ENCODE results near the gene SPPL3. TPM values are rescaled to one million over a fixed set of nuclear protein-coding genes. Genes with fewer than 3 reads are reported as not detected.

The SPPL3 gene
- 30.0 TPM for total RNA-seq

GRCh38 chr12:120904197-120904773 is at the start of gene SPPL3:
Gene SPPL3 (minus strand): TSS chr12:120904358. CDS start chr12:120903867, 491 bp downstream.

GRCh38 chr12:120725659-120726509 is 178.3 kb downstream of the SPPL3 start, which contains the start of gene ACADS:
Gene ACADS (plus strand): TSS chr12:120725826. CDS start chr12:120725886, 60 bp downstream.

Other genes with a start within 250 kb of the SPPL3 start
- gene MLEC, start 217.2 kb downstream of the SPPL3 start, total RNA-seq = 87.2 TPM
- 40.7 TPM for gene UNC119B, start 193.9 kb downstream of the SPPL3 start, total RNA-seq
- gene ACADS, start 178.5 kb downstream of the SPPL3 start, total RNA-seq = 10.6 TPM
- gene HNF1A, start 74.2 kb upstream of the SPPL3 start, total RNA-seq = 0.16 TPM
- 11.4 TPM for gene C12orf43, start 112.1 kb upstream of the SPPL3 start, total RNA-seq
- 0.33 TPM for gene OASL, start 134.9 kb upstream of the SPPL3 start, total RNA-seq
- 4.0 TPM for gene P2RX7, start 228.5 kb upstream of the SPPL3 start, total RNA-seq